Measurements from ENCODE around the gene PRPF19.
A peak's percentile ranks its signal among the peaks of the same experiment; 100 is the strongest.

PRPF19 gene

DNA sequence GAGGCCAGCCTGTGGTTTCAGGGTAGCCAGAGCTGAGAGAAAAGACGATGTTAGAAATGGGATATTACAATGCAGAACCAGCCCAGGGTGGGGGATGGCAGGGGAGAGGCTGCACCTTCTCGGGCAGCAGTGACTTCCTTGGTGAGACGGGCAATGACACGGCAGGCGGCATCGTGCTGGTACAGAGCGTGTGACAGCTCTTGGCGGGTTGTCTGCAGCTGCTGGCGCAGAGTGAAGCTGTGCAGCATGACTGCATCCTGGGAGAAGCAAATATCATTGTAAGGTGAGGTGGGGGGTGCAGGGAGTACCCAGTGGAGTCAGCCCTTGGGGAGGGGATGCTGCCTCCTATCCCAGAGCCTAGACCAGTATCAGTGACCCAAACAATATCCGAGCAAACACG, 3.8 kb downstream of the PRPF19 start:
- no peak for DNase-seq

DNA sequence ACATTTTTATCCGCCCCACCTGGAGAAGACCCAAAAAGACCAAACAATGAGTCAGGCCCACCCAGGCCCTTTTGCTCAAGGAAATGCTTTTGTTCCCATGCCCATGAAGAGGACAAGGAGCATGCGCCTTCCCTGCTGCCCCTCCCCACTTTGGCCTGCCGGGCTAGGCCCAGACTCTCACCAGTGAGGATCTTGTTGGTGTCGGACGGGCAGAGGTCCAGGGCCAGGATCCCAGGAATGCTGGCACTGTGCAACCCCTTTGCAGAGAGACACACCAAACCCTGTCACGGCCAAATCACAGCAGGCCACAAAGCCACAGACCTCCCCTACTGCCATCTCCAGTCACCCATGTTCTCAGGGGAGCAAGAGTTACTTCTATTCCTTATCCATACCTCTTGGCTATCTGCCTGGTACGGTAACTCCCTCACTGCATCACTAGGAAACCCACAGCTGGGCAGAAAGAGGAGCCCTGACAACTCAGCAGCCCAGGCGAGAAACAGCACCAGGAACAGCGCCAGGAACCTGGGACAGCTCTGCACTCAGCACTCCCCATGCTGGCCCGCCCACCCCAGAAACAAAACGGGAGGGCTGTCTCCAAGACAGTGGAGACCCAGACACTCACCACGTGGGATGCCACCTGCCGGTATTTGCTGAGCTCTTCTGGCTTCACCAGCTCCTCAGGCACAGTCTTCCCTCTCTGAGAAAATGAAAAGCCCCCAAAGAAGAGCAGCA, 5.5 kb downstream of the PRPF19 start:
- no peak for DNase-seq

DNA sequence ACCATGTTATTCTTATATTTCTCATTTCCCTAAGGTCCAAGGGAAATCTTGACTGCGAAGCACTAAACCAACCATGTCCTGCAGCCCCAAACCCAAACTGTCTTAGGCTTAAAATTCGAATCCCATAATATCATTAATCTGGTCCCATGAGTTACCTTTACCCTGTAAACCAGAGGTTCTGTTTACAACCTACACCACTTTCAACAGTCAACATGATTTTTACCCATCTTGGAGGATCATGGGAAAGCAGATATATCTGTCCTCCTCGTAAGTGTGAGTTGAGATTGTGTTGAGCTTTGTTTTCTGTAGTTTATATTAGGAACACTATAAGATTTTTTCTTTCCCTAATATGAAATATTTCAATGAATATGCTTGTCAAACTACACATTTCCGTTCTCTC, 6.4 kb downstream of the PRPF19 start:
- DNase-seq: no peak

DNA sequence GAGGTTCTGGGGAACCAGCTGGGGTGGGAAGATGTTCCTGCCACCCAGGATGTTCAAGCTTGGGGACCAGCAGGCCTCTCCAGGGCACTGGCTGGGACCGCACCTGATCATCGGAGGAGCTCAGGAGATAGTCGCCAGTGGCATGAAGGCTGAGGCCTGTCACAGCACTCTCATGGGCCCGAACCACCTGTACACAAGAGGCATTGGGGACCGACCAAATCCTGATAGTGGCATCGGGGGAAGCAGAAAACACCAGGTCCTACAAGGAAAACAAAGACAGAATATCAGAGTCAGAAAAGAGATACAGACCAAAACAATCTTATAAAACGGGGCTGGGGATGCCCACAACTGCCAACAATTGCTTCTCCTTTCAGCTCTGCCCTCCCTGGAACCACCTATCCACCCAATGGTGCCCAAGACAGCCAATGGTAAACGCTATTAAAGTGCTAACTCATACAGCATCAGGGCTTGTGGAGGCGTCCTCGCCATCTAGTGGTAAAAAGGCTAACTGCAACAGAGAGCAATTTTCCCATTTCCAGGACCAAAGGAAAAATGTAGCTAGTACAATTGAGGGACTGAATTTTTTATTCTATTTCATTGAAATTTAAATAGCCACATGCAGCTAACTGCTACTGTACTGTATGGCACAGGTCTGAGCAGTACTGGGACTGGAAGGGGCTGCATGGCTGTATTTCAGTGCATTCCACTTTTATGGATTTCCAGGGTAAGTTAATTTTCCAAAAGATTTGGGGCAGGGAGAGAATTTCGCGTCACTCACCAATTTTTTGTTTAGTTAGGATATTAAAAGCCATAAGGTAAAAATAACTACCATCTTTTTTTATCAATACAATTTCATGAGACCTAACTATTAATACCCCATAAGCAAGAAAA, 7.1 kb downstream of the PRPF19 start:
- peak in 1 of 2 experiments; percentile 1 for DNase-seq

DNA sequence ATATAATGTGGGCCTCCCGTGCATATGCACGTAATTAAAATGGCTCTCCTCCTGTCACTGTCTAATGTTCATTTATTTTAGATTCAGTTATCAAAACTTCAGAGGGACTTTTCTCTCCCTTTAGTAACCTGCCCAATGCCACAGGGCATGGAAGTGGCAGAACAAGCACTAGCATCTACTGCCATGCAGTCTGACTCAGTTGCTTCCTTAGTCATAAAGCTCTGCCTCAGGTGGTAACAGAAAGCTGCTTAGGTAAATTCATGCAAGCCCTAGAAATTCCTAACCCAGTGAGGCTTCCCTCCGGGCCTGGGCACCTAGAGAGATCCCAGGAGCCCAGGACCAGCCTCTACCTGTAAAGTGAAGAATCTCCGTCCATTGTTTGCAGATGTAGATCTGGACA, 8.9 kb downstream of the PRPF19 start:
- no peak for DNase-seq

DNA sequence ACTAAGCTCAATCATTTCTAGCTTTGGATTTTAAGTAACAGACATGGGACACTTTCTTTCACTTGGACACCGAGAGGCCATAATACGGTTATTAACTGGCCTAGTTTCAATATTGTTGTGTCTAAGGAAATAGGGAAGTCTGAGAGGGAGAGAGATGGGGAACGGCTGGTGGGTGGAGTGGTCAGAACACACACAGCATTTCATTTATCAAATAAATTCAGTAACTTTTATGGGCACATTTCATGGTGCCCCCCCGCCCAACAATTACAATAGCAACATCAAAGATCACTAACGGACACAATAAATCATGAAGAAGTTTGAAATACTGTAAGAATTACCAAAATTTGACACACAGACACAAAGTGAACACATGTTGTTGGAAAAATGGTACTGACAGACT, 10.7 kb downstream of the PRPF19 start:
- no peak for DNase-seq

DNA sequence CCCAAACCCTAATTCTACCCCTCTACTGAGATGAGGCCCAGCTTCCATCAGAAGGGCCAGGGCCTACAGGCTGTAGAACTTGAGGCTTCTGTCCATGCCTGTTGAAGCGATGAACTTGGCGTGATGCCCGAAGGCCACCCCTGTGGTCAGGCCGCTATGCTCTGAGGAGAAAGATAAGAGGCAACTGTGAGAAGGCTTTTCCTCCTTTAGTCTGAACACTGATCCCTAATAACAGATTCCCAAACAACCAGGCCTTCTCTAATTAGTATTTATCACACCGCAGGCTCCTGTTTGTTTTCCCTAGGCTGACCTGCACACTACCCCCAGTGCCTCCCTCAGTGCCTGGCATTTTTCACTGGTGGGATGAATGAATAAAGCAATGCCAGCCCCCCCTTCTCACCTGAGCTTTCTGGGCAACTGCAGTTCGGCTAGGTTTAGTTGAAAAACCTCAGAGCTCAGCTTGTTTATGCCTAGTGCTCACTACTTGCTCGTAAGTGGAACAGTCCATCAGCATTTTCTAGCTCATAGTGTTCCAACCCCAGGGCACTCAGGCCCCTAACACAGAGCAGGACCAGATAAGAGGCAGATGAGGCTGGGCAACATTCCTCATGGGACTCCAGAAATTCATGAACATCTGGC, 15.2 kb downstream of the PRPF19 start:
- DNase-seq: no peak

DNA sequence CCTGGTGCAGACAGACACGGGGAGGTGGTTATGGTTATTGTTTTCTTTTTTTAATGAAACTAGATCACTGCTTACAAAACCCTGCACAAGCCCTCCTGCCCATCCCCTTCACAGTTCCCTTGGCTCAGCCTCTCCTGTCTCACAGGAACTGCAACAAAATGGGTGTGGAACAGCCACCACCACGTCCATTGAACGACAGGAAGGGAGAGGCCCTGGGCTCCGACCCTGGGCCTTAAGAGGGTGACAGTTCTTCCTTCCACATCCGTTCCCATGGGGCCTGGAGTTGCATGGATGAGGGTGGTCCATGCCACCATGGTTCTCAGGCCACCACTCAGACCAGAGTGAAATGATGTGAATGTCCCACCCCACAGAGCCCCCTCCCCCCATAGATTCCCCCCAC, 15.7 kb downstream of the PRPF19 start:
- no peak for DNase-seq

DNA sequence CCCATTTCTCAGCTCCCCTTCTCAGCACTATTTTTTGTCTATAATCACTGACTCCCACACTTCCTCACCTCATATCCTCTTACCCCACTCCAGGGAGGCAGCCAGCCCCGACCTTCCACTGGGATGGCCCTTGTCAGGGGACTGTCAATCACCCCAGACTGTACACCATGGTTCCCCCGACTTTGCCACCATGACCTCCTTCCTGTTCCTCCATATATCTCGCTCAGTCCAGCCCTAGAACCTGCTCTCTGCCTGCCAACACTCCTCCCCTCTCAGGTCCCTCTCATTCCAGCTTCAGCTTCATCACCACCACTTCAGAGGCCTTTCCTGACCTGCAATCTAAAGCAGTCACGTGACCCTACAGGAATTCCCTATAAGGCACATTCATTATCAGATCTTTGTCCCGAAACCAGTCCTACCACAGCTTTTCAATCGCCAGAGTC, 16.5 kb downstream of the PRPF19 start:
- no peak for DNase-seq

DNA sequence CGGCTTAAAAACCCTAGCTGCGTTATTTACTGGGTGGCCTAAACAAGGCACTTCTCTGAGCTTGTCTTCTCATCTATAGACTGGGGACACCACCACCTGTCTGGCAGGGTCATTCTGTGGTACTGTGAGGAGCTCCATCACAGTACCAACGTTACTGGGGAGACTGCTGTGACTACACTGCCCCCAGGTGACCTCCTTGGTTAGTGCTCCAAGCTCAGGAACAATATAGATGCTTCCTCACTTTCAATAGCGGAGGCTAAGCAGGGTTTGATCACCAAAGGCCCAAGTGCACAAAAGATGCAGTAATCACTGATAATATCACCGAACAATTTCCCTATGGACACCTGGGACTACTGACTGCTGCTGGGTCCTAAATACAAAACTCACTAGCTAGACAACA, 18.8 kb downstream of the PRPF19 start:
- peak in 1 of 2 experiments; percentile 3 for DNase-seq

DNA sequence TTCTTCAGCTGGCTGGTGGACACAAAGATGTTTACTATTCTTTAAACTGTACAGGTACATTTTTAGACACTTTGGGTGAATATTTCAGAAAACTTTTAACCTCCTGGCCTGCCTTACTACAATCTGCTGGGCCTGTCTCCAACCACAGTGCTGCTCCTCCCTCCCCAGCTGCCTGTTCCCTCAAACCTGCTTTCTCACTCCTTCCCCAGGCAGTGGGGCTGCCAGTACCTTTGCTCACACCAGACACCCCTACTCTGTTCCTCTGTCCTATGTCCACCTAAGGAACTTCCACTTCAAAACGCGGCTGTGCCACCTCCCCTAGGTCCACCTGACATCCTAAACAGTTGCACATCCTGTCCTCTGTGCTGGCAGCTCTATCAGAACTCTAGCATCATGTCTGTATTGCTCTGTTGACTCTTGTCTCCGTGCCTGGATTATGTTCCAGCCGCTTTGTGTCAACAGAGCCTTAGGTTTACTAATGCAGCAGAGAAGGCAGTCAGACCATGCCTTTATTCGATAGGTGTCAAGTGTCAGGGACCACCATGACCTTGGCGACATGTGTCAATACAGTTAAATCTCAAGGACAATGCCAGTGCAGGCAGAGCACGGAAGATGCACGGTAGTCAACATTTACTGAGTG, 25.6 kb downstream of the PRPF19 start:
- DNase-seq: no peak

DNA sequence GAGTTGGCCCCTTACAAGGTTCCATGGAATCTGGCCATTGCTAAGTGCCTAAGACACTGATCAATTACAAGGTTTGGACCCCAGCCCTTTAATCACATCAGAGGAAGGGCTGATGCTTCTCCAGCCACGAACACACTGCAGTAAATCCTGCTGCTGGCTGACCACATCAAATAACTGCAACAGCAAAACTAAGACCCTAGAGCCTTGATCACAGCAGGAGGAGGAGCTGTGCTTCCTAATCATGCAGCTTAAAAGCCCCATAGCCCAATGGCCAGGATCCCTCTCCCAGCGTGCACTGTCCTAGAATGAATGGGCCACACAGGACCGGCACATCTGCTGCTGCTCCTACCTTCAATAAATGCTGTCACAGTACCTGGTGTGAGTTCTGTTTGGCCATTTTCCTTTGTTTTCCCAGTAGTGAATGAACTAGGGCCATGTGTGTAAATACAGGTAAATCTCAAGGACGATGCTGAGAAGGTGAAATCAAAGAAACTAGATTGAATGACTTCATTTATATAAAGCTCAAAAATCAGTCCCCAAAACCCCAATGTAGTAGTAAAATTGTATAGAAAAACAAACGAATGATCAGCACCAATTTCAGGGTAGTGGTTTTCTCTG, 26.3 kb downstream of the PRPF19 start:
- DNase-seq: no peak

DNA sequence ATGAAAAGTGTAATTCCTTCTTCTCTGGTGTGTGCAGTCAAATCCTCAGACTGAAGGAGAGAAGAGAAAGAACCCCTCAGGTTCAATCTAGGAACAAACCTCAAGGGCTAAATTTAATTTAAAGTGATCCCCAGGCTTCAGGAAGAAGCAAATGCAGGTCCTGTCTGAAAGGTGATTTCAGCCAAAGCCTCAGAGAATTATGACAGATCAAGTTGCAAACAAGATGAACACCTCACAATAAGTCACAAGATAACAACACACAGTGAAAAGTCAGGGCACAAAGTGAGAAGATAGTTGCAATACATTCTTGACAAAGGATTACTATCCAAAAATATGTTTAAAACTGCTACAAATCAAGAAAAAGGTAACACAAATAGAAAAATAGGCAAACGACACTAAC, 27.3 kb downstream of the PRPF19 start:
- DNase-seq: no peak

DNA sequence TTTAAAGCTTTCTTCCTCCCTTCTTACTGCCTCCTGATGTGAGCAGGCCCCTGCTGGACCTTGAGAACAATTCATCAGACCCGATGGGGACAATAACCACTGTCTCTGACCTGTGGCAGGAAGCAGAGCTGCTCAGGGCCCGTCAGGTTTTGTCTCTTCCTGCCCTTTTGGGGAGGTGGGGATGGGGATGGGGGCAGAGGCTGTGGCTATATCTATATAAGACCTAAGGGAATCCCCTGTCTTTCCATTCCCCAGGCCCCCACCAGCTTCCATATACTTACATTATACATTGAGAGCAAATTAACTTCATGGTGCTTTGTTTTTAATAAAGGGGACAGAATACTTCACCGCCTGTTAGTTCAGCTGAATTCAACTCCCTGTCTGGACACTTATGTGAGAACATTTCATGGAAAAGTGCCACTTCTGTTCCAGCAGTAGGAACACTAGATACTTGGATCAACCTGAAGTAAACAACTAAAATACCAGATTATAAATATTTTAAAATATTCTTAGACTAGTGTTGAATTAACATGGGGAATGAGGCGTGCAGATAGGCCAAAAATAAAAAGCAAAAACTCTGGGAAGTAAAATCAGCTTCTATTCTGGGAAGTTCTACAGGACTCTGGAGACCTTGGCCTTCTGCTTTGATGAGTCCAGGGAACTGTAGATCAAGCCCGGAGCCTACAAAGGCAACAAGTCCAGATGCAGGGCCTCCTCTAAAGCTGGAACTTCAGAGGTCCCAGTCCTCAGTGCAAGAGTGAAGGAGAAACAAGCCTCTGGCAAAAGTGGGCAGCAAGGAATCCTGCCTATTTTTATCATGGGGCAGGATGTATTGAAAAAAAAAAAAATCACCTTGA, 27.9 kb downstream of the PRPF19 start:
- DNase-seq: no peak

DNA sequence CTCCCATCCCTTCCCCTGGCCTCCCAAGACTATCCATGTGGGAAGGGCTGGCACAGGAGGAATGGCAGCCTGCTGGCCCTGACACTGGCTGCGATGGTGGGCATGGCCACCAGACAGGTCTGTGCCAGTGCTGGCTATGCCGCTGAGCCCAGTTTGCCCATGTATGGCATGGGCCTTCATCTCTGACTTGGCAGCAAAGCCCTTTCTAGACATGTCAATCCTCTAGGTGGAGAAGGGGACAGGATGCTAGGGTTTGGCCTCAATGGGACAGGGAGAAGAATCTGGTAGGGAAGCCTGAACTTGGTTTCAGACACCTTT, 30.3 kb downstream of the PRPF19 start:
- DNase-seq: no peak

DNA sequence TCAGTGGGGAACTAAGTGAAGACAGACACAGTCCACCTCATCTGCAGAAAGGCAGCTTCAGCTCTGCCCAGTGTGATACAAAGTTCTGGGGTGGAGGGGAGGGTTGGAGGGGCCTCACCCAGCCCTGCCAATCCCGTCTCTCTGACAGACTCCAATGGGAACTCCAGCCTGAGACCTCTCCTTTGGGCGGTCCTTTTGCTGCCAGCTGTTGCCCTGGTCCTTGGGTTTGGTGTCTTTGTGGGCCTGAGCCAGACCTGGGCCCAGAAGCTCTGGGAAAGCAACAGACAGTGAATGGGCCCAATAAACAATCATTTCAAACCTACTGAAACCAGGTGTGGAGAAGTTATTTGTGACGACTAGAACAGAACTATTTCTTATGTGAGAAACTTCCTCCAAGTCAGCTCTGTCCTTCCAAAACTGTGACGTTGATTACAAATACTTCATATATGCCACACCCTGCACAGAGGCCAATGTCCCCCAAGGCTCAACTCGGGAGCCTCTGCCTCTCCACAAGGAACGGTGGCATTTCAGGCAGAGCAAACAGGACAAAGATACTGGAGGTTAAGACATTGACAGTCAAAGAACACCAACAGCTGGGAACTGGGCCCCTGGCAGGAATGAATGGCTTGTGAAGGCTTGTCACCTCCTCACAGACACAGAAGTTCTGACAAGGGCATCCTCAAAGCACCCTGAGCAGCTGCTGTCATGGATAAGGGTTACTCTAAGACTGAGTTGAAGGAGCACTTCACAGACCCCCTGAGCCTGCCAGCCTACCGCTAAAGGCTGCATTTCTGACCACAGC, 30.8 kb downstream of the PRPF19 start:
- DNase-seq: no peak

DNA sequence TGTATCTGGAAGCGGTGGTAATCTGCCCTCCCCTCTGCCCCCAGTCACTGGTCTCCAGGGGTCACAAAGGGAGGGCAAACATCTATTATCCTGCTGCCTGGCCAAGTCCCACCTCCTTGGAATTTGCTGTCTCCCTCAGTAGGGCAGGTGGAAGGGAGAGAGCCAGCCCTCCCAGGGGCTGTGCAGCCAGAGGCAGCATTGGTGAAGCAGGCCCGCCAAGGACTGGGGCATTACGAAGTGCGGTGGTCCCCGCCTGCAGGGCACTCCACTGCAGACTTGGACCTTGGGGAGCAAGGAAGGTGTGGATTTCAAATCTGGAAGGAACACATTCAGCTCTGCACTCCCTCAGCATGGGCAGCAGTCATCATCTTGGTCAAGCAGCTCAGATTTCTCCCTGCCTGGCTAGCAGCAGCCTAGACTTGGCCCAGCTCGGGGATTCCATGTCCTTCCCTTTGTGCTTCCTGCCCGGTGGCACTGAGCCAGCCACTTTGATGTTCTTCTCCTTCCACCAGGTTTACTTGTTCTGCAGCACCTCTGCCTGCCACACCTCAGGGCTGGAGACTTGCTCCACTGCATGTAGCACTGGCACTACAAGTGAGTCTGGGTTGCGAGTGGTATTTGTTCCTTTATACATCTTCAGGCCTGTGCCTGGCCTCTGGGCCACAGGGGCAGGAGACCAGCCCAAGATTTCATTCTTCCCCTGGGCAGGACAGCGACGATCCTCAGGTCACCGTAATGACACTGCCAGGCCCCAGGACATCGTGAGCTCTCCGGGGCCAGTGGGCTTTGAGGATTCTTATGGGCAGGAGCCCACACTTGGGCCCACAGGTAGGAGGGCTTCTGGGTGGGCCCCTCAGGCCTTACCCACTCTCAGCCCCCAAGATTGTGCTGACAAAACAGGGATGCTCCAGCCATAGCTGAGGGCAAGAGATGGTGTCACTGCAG, 31.7 kb downstream of the PRPF19 start:
- no peak for DNase-seq

DNA sequence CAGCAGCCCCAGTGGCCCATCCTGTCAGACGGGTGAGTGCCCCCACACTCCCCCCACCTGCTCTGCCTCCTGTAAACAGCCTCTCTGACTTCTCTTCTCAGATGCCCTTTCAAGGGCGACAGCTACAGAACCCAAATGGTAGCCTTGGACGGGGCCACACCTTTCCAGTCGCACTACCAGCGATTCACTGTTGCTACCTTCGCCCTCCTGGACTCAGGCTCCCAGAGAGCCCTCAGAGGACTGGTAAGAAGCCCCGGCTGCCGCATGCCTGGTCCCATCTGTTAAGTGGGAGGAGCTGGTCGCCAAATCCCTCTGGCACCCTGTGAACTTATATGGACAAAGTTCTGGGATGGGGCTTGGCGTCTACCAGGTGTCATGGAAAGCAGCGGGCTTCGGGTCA, 32.9 kb downstream of the PRPF19 start:
- DNase-seq: no peak

DNA sequence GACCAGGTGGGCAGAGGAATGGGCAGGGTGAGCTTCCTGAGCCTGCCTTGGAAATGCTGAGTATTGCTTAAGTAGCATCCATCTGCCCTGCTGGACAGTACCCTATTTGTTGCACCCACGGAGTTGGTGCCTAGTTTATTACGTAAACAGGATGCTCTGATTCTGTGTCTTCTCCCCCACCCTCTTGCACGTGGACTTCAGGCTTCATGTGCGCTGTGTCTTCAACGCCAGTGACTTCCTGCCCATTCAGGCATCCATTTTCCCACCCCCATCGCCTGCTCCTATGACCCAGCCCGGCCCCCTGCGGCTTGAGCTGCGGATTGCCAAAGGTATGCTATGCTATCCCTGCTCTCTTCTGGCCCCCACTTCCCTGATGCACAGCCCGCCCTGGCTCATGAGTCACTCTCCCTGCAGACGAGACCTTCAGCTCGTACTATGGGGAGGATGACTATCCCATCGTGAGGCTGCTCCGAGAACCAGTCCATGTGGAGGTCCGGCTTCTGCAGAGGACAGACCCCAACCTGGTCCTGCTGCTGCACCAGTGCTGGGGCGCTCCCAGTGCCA, 33.3 kb downstream of the PRPF19 start:
- peak in 1 of 2 experiments; percentile 37 for DNase-seq

Data from cerebellar nuclear complex (tissue), 1 donor.